HG03103 (cell line): ENCODE data around the gene PRRG4.
"Not testable (repeated sequence)": the region's sequence is repeated elsewhere in the genome, so short reads cannot be mapped to it uniquely, and the experiment has no call there.

Source experiments
- ATAC-seq: cut with Tn5 transposase; IDR thresholded peaks from one replicate; pipeline ENCODE4 v1.9.1; 2021; ENCODE audit warnings: low read depth; ENCODE audit not compliant: unreplicated experiment

Gene PRRG4

DNA sequence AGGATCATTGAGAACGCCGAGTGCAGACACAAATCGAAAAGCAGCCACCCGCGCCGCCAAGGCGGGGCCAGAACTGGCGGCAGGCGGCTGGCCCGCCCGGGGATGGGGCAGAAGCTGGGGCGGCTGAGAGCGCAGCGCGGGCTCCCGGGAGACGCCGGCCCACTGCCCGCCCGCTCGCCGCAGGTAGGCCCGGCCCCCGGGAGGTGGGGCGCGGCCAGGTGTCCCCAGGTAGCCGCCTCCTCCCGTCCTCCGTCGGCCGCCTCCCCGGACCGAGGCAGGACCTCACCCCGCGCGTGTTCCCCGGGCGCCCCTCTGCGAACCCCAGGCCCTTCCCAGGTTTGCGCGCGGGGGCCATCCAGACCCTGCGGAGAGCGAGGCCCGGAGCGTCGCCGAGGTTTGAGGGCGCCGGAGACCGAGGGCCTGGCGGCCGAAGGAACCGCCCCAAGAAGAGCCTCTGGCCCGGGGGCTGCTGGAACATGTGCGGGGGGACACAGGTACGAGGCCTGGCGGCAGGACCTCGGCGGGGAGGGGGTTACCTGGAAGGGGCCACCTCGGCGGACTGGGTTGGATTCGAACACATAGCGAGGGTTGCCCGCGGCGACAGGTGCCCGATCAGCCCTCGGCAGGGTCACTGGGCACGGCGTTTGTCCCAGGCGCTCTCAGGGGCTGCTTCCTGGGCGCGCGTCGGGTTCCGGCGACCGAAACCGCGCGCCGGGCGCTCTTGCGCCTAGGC, at the start of gene PRRG4:
Gene PRRG4 (plus strand): TSS at position 248 of the 733 bp plus-strand sequence. CDS start 603 bp downstream, outside the sequence.
- ATAC-seq = peak; percentile 70

- ATAC-seq = not testable (repeated sequence)
Observed at GRCh38 chr11:32780839-32781238, 48.9 kb upstream of the PRRG4 start.

DNA sequence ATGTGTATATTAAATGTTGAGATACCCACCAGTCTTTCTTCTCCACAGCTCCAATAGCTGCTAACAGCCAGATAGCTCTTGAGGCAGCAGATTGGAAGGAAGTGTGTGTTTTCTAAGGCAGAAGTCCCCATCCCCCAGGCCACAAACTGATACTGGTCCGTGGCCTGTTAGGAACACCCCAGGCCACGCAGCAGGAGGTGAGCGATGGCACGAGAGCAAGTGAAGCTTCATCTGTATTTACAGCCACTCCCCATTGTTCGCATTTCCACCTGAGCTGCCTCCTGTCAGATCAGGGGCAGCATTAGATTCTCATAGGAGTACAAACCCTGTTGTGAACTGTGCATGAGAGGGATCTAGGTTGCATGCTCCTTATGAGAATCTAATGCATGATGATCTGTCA, 48.0 kb upstream of the PRRG4 start:
- ATAC-seq = no peak

GRCh38 chr11:32785262-32785661, 44.5 kb upstream of the PRRG4 start:
- no peak for ATAC-seq

DNA sequence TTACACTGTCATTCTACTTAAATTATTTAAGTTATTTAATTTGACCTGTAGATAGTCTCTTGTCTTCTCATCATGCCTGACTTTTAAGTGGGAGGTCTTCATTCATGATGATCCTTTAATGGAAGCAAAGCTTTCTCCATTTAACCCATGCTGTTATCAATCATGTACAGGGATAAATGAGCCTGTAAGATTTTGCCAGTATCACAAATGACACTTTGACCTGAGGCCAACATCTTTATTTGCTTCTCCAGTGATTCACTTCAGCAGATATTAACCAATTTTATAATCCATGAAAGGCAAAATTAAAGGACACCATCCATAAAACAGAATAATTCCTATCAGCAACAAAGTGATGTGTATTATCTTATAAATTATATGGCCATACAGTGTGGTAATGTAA, 42.9 kb upstream of the PRRG4 start:
- ATAC-seq = no peak

DNA sequence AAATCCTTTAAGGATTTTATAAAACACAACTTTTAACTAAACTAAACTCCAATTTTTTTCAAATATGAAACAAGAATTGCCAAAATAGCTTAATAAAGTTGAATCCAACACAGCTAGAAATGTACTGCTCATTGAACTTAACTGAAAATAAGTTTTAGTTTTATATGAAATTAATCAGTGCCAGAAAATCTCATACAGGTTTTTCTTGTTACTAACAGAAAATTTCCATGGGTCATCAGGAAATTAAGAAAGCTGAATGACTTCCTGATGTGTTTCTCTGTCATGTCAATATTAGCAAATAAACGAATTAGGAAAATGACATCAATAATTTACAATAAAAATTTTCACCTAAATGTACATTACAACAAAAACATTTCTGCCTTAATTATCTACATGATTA, 38.8 kb upstream of the PRRG4 start:
- no peak for ATAC-seq

DNA sequence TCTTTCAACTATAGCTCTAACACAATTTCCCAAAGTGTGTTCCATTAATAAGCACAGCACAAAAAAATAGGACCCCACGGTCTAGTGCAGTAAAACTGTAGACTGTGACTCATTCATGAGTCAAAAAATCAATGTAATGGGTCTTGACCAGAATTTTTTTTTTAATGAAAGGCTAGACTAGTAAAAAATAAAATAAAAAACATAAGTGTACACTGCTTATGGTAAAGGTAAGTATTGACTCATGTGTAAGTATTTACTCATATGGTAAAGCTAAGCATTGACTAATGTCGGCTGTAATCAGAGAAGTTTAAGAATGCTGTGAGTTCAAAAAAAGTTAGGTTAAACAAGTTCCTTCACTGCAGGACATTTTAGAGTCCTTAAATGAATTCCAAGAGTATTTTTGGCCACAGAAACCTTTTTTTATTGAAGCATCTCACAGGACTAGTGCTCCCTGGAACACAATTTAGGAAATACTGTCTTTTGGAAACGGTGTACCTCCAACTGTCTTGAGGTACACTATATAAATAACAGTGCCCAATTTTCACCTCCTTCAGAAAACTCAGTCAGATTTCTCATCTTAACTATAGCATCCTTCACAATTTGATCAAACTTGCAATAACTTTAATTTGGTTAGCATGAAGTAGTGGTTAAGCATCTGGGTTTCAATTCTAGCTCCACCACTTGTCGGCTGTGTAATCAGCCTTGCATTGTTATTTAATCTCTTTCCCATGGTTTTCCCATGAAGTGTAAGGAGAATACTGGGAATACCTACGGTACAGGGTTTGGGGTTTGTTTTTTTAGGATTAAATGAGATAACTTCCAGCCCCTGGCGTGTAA, 37.4 kb upstream of the PRRG4 start:
- no peak for ATAC-seq

GRCh38 chr11:32792948-32793475, 36.7 kb upstream of the PRRG4 start:
- ATAC-seq = peak; percentile 69

- no peak for ATAC-seq
Observed at GRCh38 chr11:32794439-32794838, 35.3 kb upstream of the PRRG4 start, which contains the start of gene CCDC73. Gene CCDC73 (minus strand): TSS chr11:32794662. CDS start chr11:32760243, 34,419 bp downstream.

- ATAC-seq = no peak
Observed at GRCh38 chr11:32796425-32796824, 33.3 kb upstream of the PRRG4 start.

DNA sequence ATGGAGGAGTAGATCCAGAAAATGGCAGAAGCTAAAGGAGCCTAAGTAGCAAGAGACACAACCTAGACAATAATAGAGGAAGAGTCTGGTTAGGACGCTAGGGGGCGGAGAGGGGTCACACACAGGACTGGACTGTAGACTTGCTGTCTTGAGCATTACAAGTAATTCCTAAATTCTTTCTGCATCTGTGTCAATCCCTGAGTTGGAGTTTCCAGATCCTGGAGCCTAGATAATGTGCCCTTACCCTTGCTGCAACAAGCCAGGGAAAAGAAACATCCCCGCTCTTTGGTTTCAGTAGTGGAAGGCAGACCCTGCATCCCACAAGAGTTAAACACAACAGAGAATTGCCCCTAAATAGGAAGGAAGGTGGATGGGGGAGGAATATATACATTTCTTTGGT, 20.4 kb upstream of the PRRG4 start:
- ATAC-seq = peak; percentile 90

GRCh38 chr11:32817181-32817851, 12.4 kb upstream of the PRRG4 start:
- ATAC-seq = no peak

- no peak for ATAC-seq
Observed at GRCh38 chr11:32817852-32818183, 11.9 kb upstream of the PRRG4 start.

DNA sequence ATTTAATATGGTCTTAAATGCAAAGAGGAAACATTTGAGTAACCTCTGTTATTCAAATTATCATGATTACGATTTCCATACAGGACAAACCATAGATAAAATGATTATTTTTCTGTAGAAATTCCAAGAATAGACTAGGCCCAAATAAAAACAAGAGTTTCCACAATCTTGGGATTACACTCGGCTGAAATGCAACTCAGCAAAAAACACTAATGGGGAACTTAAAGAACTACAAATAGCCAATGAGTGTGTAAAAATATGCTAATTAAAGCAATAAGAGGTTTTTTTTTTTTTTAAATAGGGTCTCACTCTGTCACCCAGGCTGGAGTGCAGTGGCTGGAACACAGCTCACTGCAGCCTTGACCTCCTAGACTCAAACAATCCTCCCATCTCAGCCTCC, 10.5 kb upstream of the PRRG4 start:
- ATAC-seq = no peak

DNA sequence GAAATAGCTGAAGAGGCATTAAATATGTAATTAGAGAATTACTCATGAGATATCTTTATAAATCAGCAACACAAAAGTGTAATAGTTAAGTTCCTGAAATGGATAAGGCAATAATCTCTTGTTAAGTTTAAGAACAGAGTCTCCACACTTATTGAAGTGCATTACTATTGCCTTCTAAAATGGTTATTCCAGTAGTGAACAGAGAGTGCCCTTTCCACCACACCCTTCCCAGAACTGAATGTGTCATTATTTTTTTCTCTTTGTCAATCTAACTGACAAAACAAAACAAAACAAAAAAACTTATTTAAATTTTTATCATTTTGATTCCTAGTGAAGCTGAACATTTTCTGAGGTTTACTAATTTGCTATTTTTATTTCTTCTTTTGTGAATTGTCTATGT, 9.2 kb upstream of the PRRG4 start:
- no peak for ATAC-seq

- no peak for ATAC-seq
Observed at GRCh38 chr11:32821517-32821916, 8.2 kb upstream of the PRRG4 start.

- no peak for ATAC-seq
Observed at GRCh38 chr11:32821917-32822560, 7.7 kb upstream of the PRRG4 start.

- not testable (repeated sequence) for ATAC-seq
Observed at GRCh38 chr11:32823617-32824016, 6.1 kb upstream of the PRRG4 start.

DNA sequence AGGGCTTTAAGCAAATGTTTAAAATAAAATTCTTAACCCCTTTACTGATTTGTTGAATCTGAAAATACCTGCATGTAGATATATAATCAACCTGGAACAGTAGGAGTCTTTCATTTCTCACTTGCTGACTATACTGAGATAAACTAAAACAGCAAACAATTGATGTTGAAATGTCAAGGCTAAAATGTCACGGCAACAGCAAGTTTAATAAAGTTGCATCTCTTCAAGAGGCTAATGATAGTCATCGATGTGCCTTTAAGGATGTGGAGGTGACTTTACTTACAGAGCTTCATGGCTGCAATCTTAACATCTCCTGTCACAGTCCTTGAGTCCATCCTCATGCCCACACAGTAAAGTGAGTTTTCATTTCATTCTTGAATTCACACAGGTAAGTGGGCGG, 3.6 kb upstream of the PRRG4 start:
- ATAC-seq = no peak

DNA sequence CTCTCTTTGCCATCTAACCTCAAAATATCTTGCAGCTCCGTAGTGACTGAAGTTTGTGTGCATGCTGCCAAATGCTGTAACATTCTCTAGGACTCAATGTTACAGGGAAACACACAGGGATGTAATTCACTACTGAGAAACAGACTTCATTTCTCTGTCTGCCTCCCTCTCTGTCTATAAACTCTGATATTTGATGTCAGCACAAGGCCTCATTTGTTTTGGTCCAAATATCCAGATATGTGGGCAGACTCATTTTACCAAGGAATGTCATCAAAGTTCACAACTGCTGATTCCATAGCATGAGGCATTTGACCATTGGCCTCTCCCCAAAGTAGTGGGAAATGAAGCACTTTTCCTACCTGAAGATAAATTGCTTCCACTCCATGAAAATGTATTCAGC, 2.5 kb upstream of the PRRG4 start:
- no peak for ATAC-seq
